Colonic mucosa (tissue), 4 donors: ENCODE data around the gene YLPM1. TPM values are rescaled to one million over a fixed set of nuclear protein-coding genes. Genes with fewer than 3 reads are reported as not detected.

Experiments used
- DNase-seq: peaks from one replicate; pipeline ENCODE4 v3.0.0-alpha.2; 2020
- H3K27ac ChIP-seq: fragments of 200-600 bp; one replicate; pipeline ENCODE4 v1.8.0; 2021
- H3K27me3 ChIP-seq: fragments of 200-600 bp; one replicate; pipeline ENCODE4 v1.8.0; 2021
- H3K36me3 ChIP-seq: fragments of 200-600 bp; one replicate; pipeline ENCODE4 v1.8.0; 2021
- H3K4me1 ChIP-seq: fragments of 200-600 bp; one replicate; pipeline ENCODE4 v1.8.0; 2021; ENCODE audit warnings: mild to moderate bottlenecking
- H3K4me3 ChIP-seq: fragments of 200-600 bp; one replicate; pipeline ENCODE4 v1.8.0; 2021
- H3K9ac ChIP-seq, 2 donors: one replicate each; pipeline ENCODE4 v1.7.0; 2013; ENCODE audit warnings: control low read depth in 2 of 2, low read depth in 2 of 2, low read length in 2 of 2
- H3K9me3 ChIP-seq: fragments of 200-600 bp; one replicate; pipeline ENCODE4 v1.8.0; 2021
- CTCF ChIP-seq: fragments of 200-600 bp; IDR thresholded peaks from one replicate; pipeline ENCODE4 v1.8.0; 2022; ENCODE audit warnings: antibody characterized with exemption, mild to moderate bottlenecking
- intact Hi-C: fragments of 100-400 bp; cut with DNase I; formaldehyde crosslinking; loops from one replicate; pipeline ENCODE4 v1.14.1; 2022
- total RNA-seq, 2 donors: library from RNA; stranded (reverse); fragmentation: NEBNext Ultra II Directional in 1 of 2; extraction: Animal tissue kit (Norgen Biotek cat#: 25700) in 1 of 2; gene quantifications; one replicate each; pipeline ENCODE4 v1.2.1, GENCODE V29; 2021
- donor health status: healthy.
- donor health status: DM: no; HTN: no; CAD: no.
- donor health status: DM: no; HTN: no; CAD: no.

The YLPM1 gene
- total RNA-seq, result 10 to 100 TPM; 36.1 to 41.7 TPM

GRCh38 chr14:74762917-74763802, at the start of gene YLPM1:
TSS of gene YLPM1 (plus strand) at chr14:74763316. CDS start at chr14:74763490, 174 bp downstream.
- no peaks in the 10 kb centered on the region for H3K9me3 ChIP-seq
- H3K9ac ChIP-seq, result peak within 1 kb of the TSS; percentile 89 to 96
- peak; percentile 46 for TF ChIP-seq CTCF
- intact Hi-C loops, result no loop called here
- DNase-seq, result peak; percentile 92
- no peaks in the 10 kb centered on the region for H3K27me3 ChIP-seq
- H3K4me1 ChIP-seq, result peaks cover 8% of the 10 kb centered on the region
- peak within 1 kb of the TSS; percentile 85 for H3K27ac ChIP-seq
- peak within 1 kb of the TSS; percentile 90 for H3K4me3 ChIP-seq
- H3K36me3 ChIP-seq, result no peaks in the 10 kb centered on the region

- intact Hi-C loops, result no loop called here
- no peak for TF ChIP-seq CTCF
- no peaks in the 10 kb centered on the region for H3K27me3 ChIP-seq
- peak overlapping the region; percentile 74 to 86 for H3K9ac ChIP-seq
- peaks cover 4% of the 10 kb centered on the region for H3K36me3 ChIP-seq
- H3K27ac ChIP-seq, result peak overlapping the region; percentile 52
- no peaks in the 10 kb centered on the region for H3K9me3 ChIP-seq
- no peak for DNase-seq
- H3K4me3 ChIP-seq, result peak overlapping the region; percentile 56
- H3K4me1 ChIP-seq, result peaks cover 17% of the 10 kb centered on the region
These were observed 49.8 kb upstream of the YLPM1 start for GRCh38 chr14:74713395-74713735.

- Histone ChIP-seq H3K27ac (no peak overlapping the region), H3K27me3 (no peaks in the 10 kb centered on the region), H3K9ac (no peak overlapping the region), H3K36me3 (peaks cover 4% of the 10 kb centered on the region), H3K9me3 (no peaks in the 10 kb centered on the region), H3K4me3 (no peak overlapping the region), H3K4me1 (no peaks in the 10 kb centered on the region)
- TF ChIP-seq CTCF, result no peak
- DNase-seq, result no peak
- intact Hi-C loops, result no loop called here
These were observed 42.6 kb upstream of the YLPM1 start for GRCh38 chr14:74720526-74720925.

GRCh38 chr14:74723134-74723533, 40.0 kb upstream of the YLPM1 start:
- no peak for TF ChIP-seq CTCF
- H3K36me3 ChIP-seq, result no peaks in the 10 kb centered on the region
- no peaks in the 10 kb centered on the region for H3K27me3 ChIP-seq
- no peak overlapping the region for H3K9ac ChIP-seq
- intact Hi-C loops, result no loop called here
- H3K4me1 ChIP-seq, result no peaks in the 10 kb centered on the region
- no peak overlapping the region for H3K27ac ChIP-seq
- no peaks in the 10 kb centered on the region for H3K9me3 ChIP-seq
- no peak for DNase-seq
- H3K4me3 ChIP-seq, result no peak overlapping the region

- no peak for TF ChIP-seq CTCF
- Histone ChIP-seq H3K4me3 (no peak overlapping the region), H3K9ac (no peak overlapping the region), H3K27ac (no peak overlapping the region), H3K36me3 (no peaks in the 10 kb centered on the region), H3K4me1 (no peaks in the 10 kb centered on the region), H3K9me3 (no peaks in the 10 kb centered on the region), H3K27me3 (no peaks in the 10 kb centered on the region)
- intact Hi-C loops, result no loop called here
- DNase-seq, result no peak
These were observed 30.7 kb upstream of the YLPM1 start for GRCh38 chr14:74732387-74732786.
